OCI-LY7 (cell line): ENCODE measurements around the gene SEMA6D. TPM values are rescaled to one million over a fixed set of nuclear protein-coding genes. Genes with fewer than 3 reads are reported as not detected.

Experiments
- BruUV-seq: library from RNA; stranded (reverse); fragments of 400-500 nt; replicated peaks from 2 replicates; lab custom pipeline; 2021; lab: Mats Ljungman, UMichigan
- CTCF ChIA-PET: fragments of 300-600 bp; sonication (Branson Sonifier 250); formaldehyde crosslinking; loops from one replicate; lab custom pipeline; 2022; ENCODE audit warnings: antibody characterized with exemption; ENCODE audit not compliant: unreplicated experiment; lab: Charles Lee
- POLR2A ChIA-PET: fragments of 300-600 bp; sonication (Branson Sonifier 250); formaldehyde crosslinking; loops from one replicate; lab custom pipeline; 2022; ENCODE audit warnings: antibody characterized with exemption; lab: Charles Lee
- DNase-seq: peaks from one replicate; pipeline ENCODE4 v3.0.0-alpha.2; 2015; ENCODE audit warnings: low spot score
- H2AFZ ChIP-seq: fragments of 200-600 bp; sonication (generic), shearing (Covaris generic); 2 replicates; pipeline ENCODE4 v1.6.1; 2014; ENCODE audit warnings: mild to moderate bottlenecking, antibody characterized with exemption, low read length, moderate library complexity
- H3K27ac ChIP-seq: fragments of 200-600 bp; sonication (generic); 2 replicates; pipeline ENCODE4 v1.5.1; 2014; ENCODE audit warnings: mixed run types, low read depth, mild to moderate bottlenecking, moderate library complexity, low read length, inconsistent platforms; ENCODE audit not compliant: poor library complexity, severe bottlenecking
- H3K36me3 ChIP-seq: fragments of 200-600 bp; sonication (generic); 2 replicates; pipeline ENCODE4 v1.6.1; 2014; ENCODE audit warnings: mild to moderate bottlenecking, antibody characterized with exemption, low read length, moderate library complexity, mixed read lengths; ENCODE audit not compliant: insufficient read depth
- H3K4me1 ChIP-seq: fragments of 200-600 bp; sonication (generic); 2 replicates; pipeline ENCODE4 v1.5.1; 2014; ENCODE audit warnings: mild to moderate bottlenecking, low read length; ENCODE audit not compliant: insufficient read depth, poor library complexity, severe bottlenecking
- H3K4me2 ChIP-seq: fragments of 200-600 bp; sonication (generic); 2 replicates; pipeline ENCODE4 v1.6.1; 2014; ENCODE audit warnings: mild to moderate bottlenecking, low read length
- H3K4me3 ChIP-seq: fragments of 200-600 bp; sonication (generic); 2 replicates; pipeline ENCODE4 v1.5.1; 2014; ENCODE audit warnings: mild to moderate bottlenecking, low read depth, low read length; ENCODE audit not compliant: poor library complexity, severe bottlenecking
- H3K79me2 ChIP-seq: fragments of 200-600 bp; sonication (generic); 2 replicates; pipeline ENCODE4 v1.6.1; 2016; ENCODE audit warnings: low read depth, mild to moderate bottlenecking, low read length, moderate library complexity, mixed read lengths; ENCODE audit not compliant: insufficient read depth
- H3K9me2 ChIP-seq: fragments of 200-600 bp; sonication (generic); 2 replicates; pipeline ENCODE4 v1.6.1; 2016; ENCODE audit warnings: mild to moderate bottlenecking, low read length, mixed read lengths; ENCODE audit not compliant: insufficient read depth
- H3K9me3 ChIP-seq: fragments of 200-600 bp; sonication (generic); 2 replicates; pipeline ENCODE4 v1.6.1; 2014; ENCODE audit warnings: mild to moderate bottlenecking, mixed run types, low read length, mixed read lengths
- H4K20me1 ChIP-seq: fragments of 200-600 bp; sonication (generic); 2 replicates; pipeline ENCODE4 v1.6.1; 2014; ENCODE audit warnings: mild to moderate bottlenecking, antibody characterized with exemption, low read length, moderate library complexity, mixed read lengths; ENCODE audit not compliant: insufficient read depth
- CTCF ChIP-seq: fragments of 200-600 bp; sonication (generic); conservative IDR thresholded peaks from 2 replicates; pipeline ENCODE4 v1.5.1; 2014; ENCODE audit warnings: mild to moderate bottlenecking, antibody characterized with exemption, low read length, moderate library complexity, mixed read lengths
- EZH2phosphoT487 ChIP-seq: fragments of 200-600 bp; sonication (generic); IDR thresholded peaks from 2 replicates; pipeline ENCODE4 v1.6.1; 2018; ENCODE audit warnings: low read depth, borderline replicate concordance, mild to moderate bottlenecking, mixed run types, antibody characterized with exemption, low read length, moderate library complexity, mixed read lengths
- intact Hi-C: fragments of 100-400 bp; cut with micrococcal nuclease; formaldehyde crosslinking; loops from one replicate; pipeline ENCODE4 v1.10.0; 2022; ENCODE audit not compliant: unreplicated experiment
- total RNA-seq, 2 experiments: library from RNA; depleted of rRNA in 1 of 2; stranded (reverse); fragments of >200 nt in 1 of 2; shearing (Covaris generic) in 1 of 2; gene quantifications; 2 replicates each; pipeline ENCODE4 v1.2.3, GENCODE V29; 2014 to 2022

SEMA6D gene
- total RNA-seq, 2 experiments from 2014 or later = not detected

- H2AFZ ChIP-seq = no peak overlapping the region
- no peak overlapping the region for H3K4me3 ChIP-seq
- H3K9me2 ChIP-seq = no peaks in the 10 kb centered on the region
- POLR2A ChIA-PET = no interaction called here
- no peak overlapping the region for H3K4me2 ChIP-seq
- intact Hi-C loops = no loop called here
- no peak overlapping the region for H3K27ac ChIP-seq
- CTCF ChIA-PET = no interaction called here
- TF ChIP-seq CTCF (no peak), EZH2phosphoT487 (no peak)
- no peaks in the 10 kb centered on the region for H3K9me3 ChIP-seq
- no peaks in the 10 kb centered on the region for H3K4me1 ChIP-seq
- no peaks in the 10 kb centered on the region for H4K20me1 ChIP-seq
- BruUV-seq = no TSS peak
- H3K79me2 ChIP-seq = no peaks in the 10 kb centered on the region
- H3K36me3 ChIP-seq = no peaks in the 10 kb centered on the region
- DNase-seq = no peak
These were observed 70.6 kb downstream of the SEMA6D start for GRCh38 chr15:47787875-47788274.

- Histone ChIP-seq H3K4me2 (no peak overlapping the region), H3K9me3 (no peaks in the 10 kb centered on the region), H3K4me1 (no peaks in the 10 kb centered on the region), H3K9me2 (no peaks in the 10 kb centered on the region), H3K27ac (no peak overlapping the region), H3K36me3 (no peaks in the 10 kb centered on the region), H3K4me3 (no peak overlapping the region), H3K79me2 (no peaks in the 10 kb centered on the region), H2AFZ (no peak overlapping the region), H4K20me1 (no peaks in the 10 kb centered on the region)
- ChIA-PET CTCF (no interaction called here), POLR2A (interaction anchor here (0.6 kb wide), 1 partner anchor 33 kb away, joined by 3 read pairs; no protein-coding TSS in a partner anchor)
- intact Hi-C loops = no loop called here
- TF ChIP-seq CTCF = no peak
- BruUV-seq = no TSS peak
- no peak for DNase-seq
These were observed 71.4 kb downstream of the SEMA6D start for GRCh38 chr15:47788685-47789084.

- DNase-seq = no peak
- Histone ChIP-seq H3K36me3 (no peaks in the 10 kb centered on the region), H3K79me2 (no peaks in the 10 kb centered on the region), H3K9me3 (no peaks in the 10 kb centered on the region), H3K9me2 (no peaks in the 10 kb centered on the region), H3K27ac (no peak overlapping the region), H2AFZ (no peak overlapping the region), H4K20me1 (no peaks in the 10 kb centered on the region), H3K4me1 (no peaks in the 10 kb centered on the region), H3K4me2 (no peak overlapping the region), H3K4me3 (no peak overlapping the region)
- no TSS peak for BruUV-seq
- ChIA-PET POLR2A (interaction anchor here (1.4 kb wide), 1 partner anchor 19 kb away, joined by 3 read pairs; no protein-coding TSS in a partner anchor), CTCF (no interaction called here)
- intact Hi-C loops = no loop called here
- TF ChIP-seq EZH2phosphoT487 (no peak), CTCF (no peak)
These were observed 73.9 kb downstream of the SEMA6D start for GRCh38 chr15:47791161-47791560.
